HepG2 (cell line): ENCODE results near the gene PHTF1.

Source experiments
- ARHGAP35 ChIP-seq: sonication (generic); formaldehyde crosslinking; IDR thresholded peaks from 2 replicates; pipeline ENCODE4 v1.9.0; 2022; ENCODE audit warnings: mild to moderate bottlenecking, inconsistent platforms, moderate library complexity, missing genetic modification reagents, borderline replicate concordance
- CREM ChIP-seq, 2 experiments: sonication (generic) in 1 of 2; formaldehyde crosslinking in 1 of 2; IDR thresholded peaks; 2 replicates each; pipeline versions ENCODE4 v1.4.0 to v1.6.1; 2016 to 2020; ENCODE audit warnings: antibody characterized with exemption in 1 of 2, mild to moderate bottlenecking in 1 of 2, missing genetic modification reagents in 1 of 2
- CTCF ChIP-seq: sonication (generic); formaldehyde crosslinking; IDR thresholded peaks from 2 replicates; pipeline ENCODE4 v1.5.0; 2020; ENCODE audit warnings: mild to moderate bottlenecking, missing genetic modification reagents, moderate library complexity
- DR1 ChIP-seq: sonication (generic); formaldehyde crosslinking; IDR thresholded peaks from 2 replicates; pipeline ENCODE4 v1.8.0; 2021; ENCODE audit warnings: mild to moderate bottlenecking, missing genetic modification reagents, inconsistent platforms
- EHMT2 ChIP-seq: fragments of 200-600 bp; sonication (generic); IDR thresholded peaks from 2 replicates; pipeline ENCODE4 v1.7.0; 2017; ENCODE audit warnings: antibody characterized with exemption, low read depth, low read length, borderline replicate concordance
- HOXA9 ChIP-seq: sonication (generic); formaldehyde crosslinking; IDR thresholded peaks from 2 replicates; pipeline ENCODE4 v1.8.1; 2022; ENCODE audit warnings: missing genetic modification reagents, mild to moderate bottlenecking, moderate library complexity, borderline replicate concordance
- MXI1 ChIP-seq: IDR thresholded peaks from 3 replicates; pipeline ENCODE4 v1.6.1; 2012; ENCODE audit warnings: low read depth, low read length, inconsistent platforms, borderline replicate concordance
- NCOA1 ChIP-seq: sonication (generic); formaldehyde crosslinking; IDR thresholded peaks from 2 replicates; pipeline ENCODE4 v1.9.0; 2021; ENCODE audit warnings: missing genetic modification reagents
- SYNCRIP ChIP-seq: fragments of 200-400 bp; formaldehyde crosslinking; IDR thresholded peaks from 2 replicates; pipeline ENCODE4 v1.6.1; 2018; ENCODE audit warnings: mild to moderate bottlenecking, low read depth, low read length; ENCODE audit not compliant: insufficient read depth
- ZBTB33 ChIP-seq: sonication (generic); formaldehyde crosslinking; IDR thresholded peaks from 2 replicates; pipeline ENCODE4 v1.4.0; 2020; ENCODE audit warnings: missing genetic modification reagents
- ZFX ChIP-seq: sonication (generic); formaldehyde crosslinking; IDR thresholded peaks from 2 replicates; pipeline ENCODE4 v1.4.0; 2020; ENCODE audit warnings: mild to moderate bottlenecking, low read depth, missing genetic modification reagents, moderate library complexity
- ZNF24 ChIP-seq: fragments of 450-650 bp; IDR thresholded peaks from 2 replicates; pipeline ENCODE4 v1.6.1; 2017; ENCODE audit warnings: antibody characterized with exemption, mild to moderate bottlenecking
- ZNF354B ChIP-seq: sonication (generic); formaldehyde crosslinking; IDR thresholded peaks from 2 replicates; pipeline ENCODE4 v1.8.0; 2022; ENCODE audit warnings: mild to moderate bottlenecking, missing genetic modification reagents

GRCh38 chr1:113677250-113678158 is 81.8 kb downstream of the PHTF1 start:
- TF ChIP-seq ZFX (no peak), CREM (IDR thresholded peaks at IDR 0.05) (no peak), CREM (CRISPR knock-in tag; IDR thresholded peaks at IDR 0.05) (no peak), HOXA9 (CRISPR knock-in tag) (no peak), CTCF (CRISPR knock-in tag) (peak; percentile 64), EHMT2 (no peak), ZBTB33 (CRISPR knock-in tag) (0 out of 2 replicates have a peak, but pooled peaks have one; percentile 37), ZNF354B (CRISPR knock-in tag) (no peak), ZNF24 (no peak), SYNCRIP (no peak), MXI1 (no peak), NCOA1 (CRISPR knock-in tag) (no peak), DR1 (CRISPR knock-in tag) (no peak), ARHGAP35 (CRISPR knock-in tag) (no peak)
